Activated naive CD8-positive, alpha-beta T cell treated with anti-CD3 and anti-CD28 coated beads, Interleukin-2, amount 50 U/mL, for 16 hours (primary cell): ENCODE results near the gene PROX2.

Experiments used
- DNase-seq: peaks from one replicate; pipeline ENCODE4 v3.0.0-alpha.2; 2020; ENCODE audit warnings: low read depth, low spot score

The PROX2 gene

DNA sequence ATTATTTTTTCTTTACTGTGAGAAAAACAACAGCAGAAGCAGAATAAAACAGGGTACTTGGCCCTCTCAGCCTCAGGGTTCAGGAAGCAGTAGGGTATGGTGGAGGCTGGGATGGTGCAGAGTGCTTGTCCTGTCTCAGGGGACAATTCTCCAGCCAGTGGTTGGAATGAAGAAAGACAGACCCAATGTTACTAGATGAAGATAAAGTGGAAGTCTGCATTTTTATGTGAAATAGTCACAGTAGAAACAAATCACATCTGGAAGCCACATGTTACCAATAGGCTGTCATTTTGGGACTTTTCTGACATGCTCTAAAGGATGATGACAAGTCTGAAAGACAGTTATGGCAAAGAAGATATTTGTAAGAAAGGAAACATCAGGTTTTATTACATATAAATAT is 32.3 kb downstream of the PROX2 start:
- DNase-seq = no peak

DNA sequence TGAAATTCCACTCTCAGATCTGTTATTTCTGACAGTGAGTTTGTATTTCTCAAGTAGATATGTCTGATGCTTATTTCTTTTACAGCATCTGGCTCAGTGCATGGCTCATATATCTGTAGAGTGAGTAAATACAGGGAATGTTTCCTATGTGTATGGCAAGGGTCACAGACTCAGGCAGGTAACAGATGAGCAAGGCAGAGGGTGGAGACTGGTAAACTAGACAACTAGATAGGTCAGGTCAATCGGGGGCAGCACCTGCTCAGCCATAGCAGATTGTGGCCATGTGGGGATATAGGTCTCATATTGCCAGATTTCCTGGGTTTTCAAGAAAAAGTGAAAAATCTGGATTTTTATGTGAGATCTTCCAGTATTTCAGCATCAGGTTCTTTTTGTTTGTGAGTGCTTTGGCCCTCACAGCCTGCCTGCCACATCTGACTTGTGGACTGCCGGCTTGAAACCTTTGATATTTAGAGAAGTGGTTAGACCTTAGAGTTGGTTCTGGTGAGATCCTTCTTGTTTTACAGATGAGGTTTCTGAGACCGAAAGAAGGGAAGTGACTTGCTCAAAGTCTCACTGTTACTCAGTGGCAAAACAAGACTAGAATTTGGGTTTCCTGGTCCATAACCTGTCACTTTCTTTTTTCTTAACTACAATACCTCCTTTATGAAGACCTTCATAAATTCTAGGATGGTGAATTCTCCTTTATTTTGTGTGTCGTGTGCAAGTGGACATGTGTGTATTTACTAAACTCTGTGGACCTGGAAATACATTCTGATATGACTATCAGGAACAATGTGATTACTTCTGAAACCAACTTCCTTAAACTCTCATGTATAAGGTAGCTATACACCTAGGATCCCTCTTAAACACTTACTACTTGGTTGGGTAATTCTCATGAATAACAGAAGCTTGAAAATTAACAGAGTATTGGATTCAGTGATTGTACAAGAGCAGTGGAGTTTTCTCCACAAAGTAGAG is 34.4 kb downstream of the PROX2 start:
- no peak for DNase-seq

DNA sequence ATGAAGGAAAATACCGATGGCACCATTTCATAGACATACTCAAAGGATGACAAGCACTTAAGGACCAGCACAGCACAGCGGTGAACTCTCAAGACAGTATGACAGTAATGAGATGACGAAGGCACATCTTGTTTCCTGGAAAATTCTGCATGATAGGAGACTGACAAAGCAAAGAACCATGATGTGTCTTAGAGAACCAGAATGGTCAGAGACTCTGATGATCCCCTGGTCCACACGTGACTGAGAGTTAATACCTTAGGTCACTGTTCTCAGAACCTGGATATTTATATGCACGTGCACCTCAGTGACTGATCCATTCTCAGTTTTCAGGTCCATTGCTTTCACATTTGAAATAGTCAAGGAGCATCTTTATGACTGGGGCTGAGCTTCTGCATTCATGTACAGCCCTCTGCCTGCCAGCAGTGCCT is 35.3 kb downstream of the PROX2 start:
- DNase-seq = no peak

DNA sequence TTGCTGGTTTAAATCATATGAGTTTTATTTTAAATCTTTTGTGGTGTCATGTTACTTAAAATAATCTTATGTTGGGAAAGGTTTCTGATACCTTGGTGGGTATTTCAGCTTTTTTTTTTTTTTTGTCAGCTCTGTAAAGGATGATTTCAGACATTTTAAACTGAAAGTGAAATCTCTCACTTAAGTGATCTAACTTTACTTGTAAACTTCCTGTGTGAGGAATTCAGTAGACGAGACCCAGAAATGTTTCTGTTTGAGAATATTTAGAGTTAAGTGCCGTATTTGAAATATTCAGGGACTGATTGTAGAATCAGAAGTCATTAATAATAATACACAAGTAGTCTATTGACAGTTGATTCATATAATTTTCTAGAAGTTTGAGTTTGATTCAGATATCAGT is 37.8 kb downstream of the PROX2 start:
- no peak for DNase-seq

DNA sequence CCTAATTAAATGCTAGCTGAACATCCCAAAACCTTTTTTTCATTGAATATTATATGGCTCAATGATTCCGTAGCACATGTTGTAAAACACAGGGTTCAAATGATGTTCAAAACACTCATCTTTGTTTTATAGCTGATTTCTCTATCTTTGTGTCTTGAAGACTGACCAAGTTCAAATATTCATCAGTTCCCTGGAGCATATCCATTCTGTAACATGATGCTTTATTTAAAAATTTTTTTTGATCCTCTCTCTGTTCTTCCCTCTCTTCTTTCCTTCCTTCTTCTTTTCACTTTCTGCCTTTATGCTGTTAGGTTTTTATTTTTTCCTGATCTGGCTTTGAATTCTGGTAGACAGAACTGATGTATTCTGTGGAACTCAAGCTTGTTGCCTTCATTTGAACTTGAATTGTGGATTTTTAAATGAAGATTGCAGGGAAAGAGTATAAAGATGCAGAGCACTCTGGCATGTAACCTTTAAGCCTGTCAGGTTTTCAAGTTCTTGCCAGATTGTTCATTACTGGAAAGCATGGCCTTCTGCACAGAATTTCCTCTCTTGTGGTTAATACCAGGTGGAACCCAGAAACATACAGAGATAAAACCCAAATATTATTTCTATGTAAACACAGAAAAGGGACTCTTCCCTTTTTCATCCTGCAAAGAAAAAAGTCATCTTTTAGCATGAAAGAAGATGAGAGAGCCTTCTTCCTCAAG is 39.5 kb downstream of the PROX2 start:
- no peak for DNase-seq

DNA sequence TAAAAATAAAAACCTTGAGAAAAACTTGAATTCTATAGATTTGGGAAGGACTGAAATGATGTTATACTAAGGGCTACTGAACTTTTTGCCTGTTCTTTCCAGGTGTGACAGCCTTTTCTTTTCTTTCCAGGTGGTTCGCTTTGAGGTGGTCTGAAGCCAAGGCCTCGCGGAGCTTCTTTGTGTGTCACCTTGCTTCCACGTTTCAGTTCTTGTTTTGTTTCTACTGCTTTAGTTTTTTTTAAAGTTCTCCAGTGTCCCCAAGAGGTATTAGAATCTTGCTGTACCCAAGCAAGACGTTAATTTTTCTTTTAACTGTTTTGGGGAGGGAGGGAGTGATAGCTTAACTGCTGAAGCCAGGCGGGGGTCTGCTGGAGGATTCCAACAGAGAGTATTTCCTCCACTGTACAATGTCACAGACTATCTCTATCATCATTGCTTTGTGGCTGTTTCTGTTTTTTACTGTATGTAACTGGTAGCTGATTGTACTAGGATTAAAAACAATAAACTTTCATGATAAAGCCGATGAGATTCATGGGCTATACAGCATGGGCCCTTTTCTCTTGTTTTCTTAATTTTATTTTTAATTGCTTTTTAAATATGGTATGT is 40.2 kb downstream of the PROX2 start:
- no peak for DNase-seq

DNA sequence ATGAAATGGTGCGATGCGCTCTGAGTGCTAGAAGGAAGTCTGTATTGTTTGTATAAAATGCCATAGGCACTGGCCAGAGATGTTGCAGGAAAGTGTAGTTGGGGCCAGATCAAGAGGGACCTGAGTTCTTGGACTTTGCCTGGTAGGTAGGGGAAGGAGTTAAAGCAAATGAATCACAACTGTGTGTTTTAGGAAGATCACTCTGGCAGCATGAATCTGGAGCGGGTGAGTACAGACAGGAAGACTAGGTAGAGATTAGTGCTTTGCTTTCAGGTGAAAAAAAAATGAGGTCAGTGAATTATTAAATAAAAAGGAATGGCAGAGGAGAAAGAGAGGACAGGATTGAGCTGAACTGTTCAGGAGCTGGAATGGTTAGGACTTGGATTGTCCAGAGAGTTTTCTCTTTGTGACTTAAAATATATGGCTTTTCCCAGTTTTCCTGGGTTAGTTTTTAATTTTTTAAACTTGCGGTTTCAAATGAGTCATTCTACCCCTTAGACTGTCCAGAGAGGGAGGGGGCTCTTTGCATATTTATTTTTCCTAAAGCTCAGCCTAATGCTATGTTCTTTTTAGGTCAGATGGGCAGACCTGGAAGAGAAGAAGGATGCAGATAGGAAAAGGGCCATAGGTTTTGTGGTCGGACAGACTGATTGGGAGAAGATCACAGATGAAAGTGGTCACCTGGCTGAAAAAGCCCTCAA is 41.1 kb downstream of the PROX2 start:
- no peak for DNase-seq

DNA sequence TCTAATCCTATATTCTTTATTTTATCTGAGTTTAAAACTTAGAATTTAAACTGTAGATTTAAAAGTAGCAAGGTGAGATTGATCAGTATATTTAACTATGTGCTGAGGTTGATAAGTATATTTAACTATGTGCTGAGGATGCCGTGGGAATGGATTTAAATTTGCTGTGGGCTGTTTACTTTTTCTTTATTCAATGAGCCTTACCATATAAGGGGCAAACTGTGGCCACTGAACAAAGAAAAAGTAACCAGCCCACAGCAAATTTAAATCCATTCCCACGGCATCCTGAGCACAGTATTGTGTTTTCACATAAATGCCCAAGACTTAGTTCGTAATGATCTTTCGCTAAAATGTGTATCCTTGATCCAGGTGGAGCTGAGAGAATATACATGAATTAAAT is 43.1 kb downstream of the PROX2 start:
- DNase-seq = no peak

DNA sequence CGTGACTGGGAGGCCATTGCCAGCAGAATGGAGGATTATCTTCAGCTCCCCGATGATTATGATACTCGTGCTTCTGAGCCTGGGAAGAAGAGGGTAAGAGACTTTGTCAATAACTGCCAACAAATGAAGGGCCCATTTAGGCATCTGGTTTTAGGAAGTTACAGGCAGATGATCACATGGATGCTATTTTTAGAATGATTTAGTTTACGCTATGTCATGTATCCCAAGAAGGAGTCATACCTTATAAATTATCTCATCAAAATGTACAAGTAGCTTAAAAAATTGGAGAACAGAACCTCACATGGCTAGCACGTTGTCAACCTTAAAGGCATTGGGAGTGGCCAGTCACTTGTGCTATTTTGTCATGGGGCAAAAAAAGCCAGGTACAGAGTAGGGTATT is 46.7 kb downstream of the PROX2 start:
- no peak for DNase-seq

DNA sequence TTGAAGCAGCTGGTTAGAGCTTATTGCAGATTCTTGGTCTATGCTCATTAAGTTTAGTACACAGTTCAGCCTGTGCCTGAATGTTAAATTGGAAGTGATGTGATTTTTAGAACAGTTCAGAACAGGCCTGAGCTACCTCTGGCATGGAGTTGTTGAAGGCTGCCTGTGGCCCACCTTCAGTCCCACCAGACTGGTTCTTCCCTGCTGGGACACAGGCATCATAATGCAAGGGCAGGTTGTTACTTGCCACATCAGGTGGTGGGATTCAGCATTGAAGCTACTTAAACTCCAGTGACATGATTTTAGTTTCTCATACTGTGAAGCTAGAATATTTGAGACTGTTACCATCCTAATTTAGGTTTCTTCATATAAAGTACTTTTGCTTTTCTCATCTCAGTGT is 49.4 kb downstream of the PROX2 start:
- DNase-seq = no peak
